AG04450 (cell line): ENCODE measurements around the gene HNRNPH2. TPM values are rescaled to one million over a fixed set of nuclear protein-coding genes. Genes with fewer than 3 reads are reported as not detected.

ENCODE experiments used
- CTCF ChIA-PET: fragments of 300-600, 350-600 bp; formaldehyde crosslinking; extraction: SDS; loops from one replicate; lab custom pipeline; 2022; ENCODE audit warnings: antibody characterized with exemption, inconsistent platforms; lab: Charles Lee
- POLR2A ChIA-PET: fragments of 350-600 bp; formaldehyde crosslinking; extraction: SDS; loops from one replicate; lab custom pipeline; 2021; ENCODE audit warnings: antibody characterized with exemption, inconsistent platforms; lab: Yijun Ruan, JAX
- DNase-seq: peaks from one replicate; pipeline ENCODE4 v3.0.0-alpha.2; 2011; ENCODE audit warnings: low read depth, low spot score
- H3K27ac ChIP-seq: one replicate; pipeline ENCODE4 v1.5.1; 2012; ENCODE audit warnings: low read depth, low read length, control low read depth
- H3K27me3 ChIP-seq: one replicate; pipeline ENCODE4 v1.6.0; 2012; ENCODE audit warnings: low read length; ENCODE audit not compliant: control insufficient read depth, insufficient read depth
- H3K4me3 ChIP-seq: 2 replicates; pipeline ENCODE4 v1.5.1; 2011; ENCODE audit warnings: mild to moderate bottlenecking, low read depth, low read length, control low read depth
- H3K9me3 ChIP-seq: 2 replicates; pipeline ENCODE4 v1.5.1; 2012; ENCODE audit warnings: low read length; ENCODE audit not compliant: control insufficient read depth, insufficient read depth
- CTCF ChIP-seq: IDR thresholded peaks from 2 replicates; pipeline ENCODE4 v1.5.1; 2011; ENCODE audit warnings: low read depth, low read length, control low read depth, inconsistent platforms
- polyA plus RNA-seq: library from polyadenylated mRNA; depleted of rRNA; stranded (reverse); fragments of >200 nt; gene quantifications from 2 replicates; pipeline ENCODE4 v1.2.3, GENCODE V29; 2011

HNRNPH2 gene
- polyA plus RNA-seq, 1 experiment: 64.8 TPM

DNA sequence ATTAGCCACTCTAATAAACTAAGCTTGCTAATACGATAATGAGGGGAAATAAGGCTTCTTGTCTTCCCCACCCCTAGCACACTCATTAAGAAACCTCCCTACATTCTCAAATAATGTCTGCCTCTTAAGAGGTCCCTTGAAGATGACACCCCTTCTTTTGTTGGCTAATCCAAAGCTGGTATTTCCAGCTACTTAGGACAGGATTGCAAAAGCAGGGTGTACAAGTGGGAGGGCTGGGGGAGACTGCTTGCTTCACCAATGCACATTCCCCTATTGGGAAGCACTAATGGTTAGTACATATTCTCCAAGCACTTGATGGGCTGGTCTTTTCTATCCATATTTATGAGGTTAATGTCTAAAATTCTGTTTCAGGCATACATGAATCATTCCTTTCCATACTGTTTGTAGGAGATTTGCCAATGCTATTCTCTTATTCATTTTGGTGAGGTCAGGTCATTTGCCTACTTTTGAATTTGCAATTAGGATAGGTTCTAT lies 42.7 kb upstream of the HNRNPH2 start:
- no peak for DNase-seq
- CTCF ChIA-PET: no interaction called here
- POLR2A ChIA-PET: no interaction called here

DNA sequence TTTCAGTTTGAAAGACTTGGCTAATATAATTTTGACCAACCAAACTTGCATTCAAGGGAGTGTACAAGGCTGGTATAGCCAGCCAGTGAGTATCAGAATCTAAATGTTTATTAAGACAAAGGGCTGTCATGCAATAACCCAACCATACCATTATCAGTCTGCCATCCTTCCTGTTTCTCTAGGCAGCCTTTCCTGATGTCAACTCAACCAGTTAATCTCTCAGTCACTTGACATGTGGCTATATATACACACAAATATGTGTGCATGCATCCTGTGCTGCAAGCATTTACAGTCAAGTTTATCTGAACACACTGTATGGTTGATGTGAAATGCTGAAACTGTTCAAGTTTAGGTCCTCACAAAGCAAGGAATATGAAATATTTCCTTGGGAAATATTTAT lies 39.2 kb upstream of the HNRNPH2 start:
- POLR2A ChIA-PET: interaction anchor here (1.6 kb wide), 1 partner anchor 22 kb away, joined by 4 read pairs; the partner anchor contains the start of gene RPL36A

More for the DNA sequence above, 42.7 kb upstream of the HNRNPH2 start:
- H3K27me3 ChIP-seq: peaks cover 2% of the 10 kb centered on the region
- H3K9me3 ChIP-seq: no peaks in the 10 kb centered on the region
- TF ChIP-seq CTCF: no peak
- no peak overlapping the region for H3K27ac ChIP-seq
- H3K4me3 ChIP-seq: no peak overlapping the region

DNA sequence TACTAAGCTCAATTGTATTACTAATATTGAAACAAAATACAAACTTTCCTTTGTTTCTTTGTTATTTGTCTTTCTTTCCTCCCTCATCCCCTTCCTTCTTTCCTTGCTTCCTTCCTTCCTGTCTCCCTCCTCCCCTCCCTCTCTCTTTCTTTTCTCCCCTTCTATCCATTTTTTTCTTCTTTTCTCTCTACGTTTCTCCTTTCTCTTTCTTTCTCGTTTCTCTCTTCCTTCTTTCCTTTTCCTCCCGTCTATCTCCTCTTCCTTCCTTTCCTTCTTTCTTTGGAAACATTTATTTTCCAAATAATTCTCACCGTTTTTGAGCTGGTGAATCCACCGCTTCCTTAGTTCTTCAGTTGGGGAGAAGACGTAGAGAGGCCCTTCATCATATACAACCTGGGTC lies 38.3 kb upstream of the HNRNPH2 start:
- no peak for TF ChIP-seq CTCF
- no peak for DNase-seq
- ChIA-PET POLR2A (no interaction called here), CTCF (interaction anchor here (0.6 to 0.7 kb wide), 2 partner anchors 21 to 272 kb away, joined by 3 to 4 read pairs; partner anchors contain the start of gene CENPI)
- Histone ChIP-seq H3K4me3 (no peak overlapping the region), H3K9me3 (no peaks in the 10 kb centered on the region), H3K27me3 (peaks cover 6% of the 10 kb centered on the region), H3K27ac (no peak overlapping the region)

More for the DNA sequence above, 39.2 kb upstream of the HNRNPH2 start:
- no peaks in the 10 kb centered on the region for H3K9me3 ChIP-seq
- CTCF ChIA-PET: interaction anchor here (1.8 kb wide), 1 partner anchor 22 kb away, joined by 5 read pairs; the partner anchor contains the start of gene RPL36A
- TF ChIP-seq CTCF: no peak
- H3K4me3 ChIP-seq: no peak overlapping the region
- H3K27ac ChIP-seq: no peak overlapping the region
- DNase-seq: no peak
- H3K27me3 ChIP-seq: peaks cover 6% of the 10 kb centered on the region

- H3K9me3 ChIP-seq: no peaks in the 10 kb centered on the region
- no peak for DNase-seq
- no peak overlapping the region for H3K4me3 ChIP-seq
- TF ChIP-seq CTCF: no peak
- peaks cover 6% of the 10 kb centered on the region for H3K27me3 ChIP-seq
- POLR2A ChIA-PET: no interaction called here
- CTCF ChIA-PET: no interaction called here
- H3K27ac ChIP-seq: no peak overlapping the region
These were observed 37.0 kb upstream of the HNRNPH2 start for GRCh38 chrX:101370888-101371504.

DNA sequence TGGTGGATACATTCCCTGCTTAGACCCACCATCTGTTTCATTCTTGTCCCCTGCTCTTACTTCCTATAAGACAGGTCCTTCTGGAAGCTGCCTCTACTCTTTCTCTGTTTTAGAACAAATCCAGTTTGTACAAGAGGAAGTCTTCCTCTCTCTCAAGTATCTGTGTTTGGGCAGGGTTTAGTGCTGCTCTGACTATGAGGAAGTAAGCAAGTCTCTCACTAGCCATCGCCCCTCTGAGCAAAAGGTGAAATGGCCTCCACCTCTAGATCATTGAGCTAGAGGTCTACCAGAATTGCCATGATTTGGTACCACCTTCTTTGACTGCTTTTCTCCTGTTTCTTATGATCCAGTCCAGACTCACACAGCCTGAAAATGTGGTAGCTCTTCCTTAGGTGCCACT lies 30.5 kb upstream of the HNRNPH2 start:
- POLR2A ChIA-PET: no interaction called here
- no peak for DNase-seq
- H3K27ac ChIP-seq: no peak overlapping the region
- H3K9me3 ChIP-seq: no peaks in the 10 kb centered on the region
- CTCF ChIA-PET: interaction anchor here (1.7 kb wide), 1 partner anchor 13 kb away, joined by 8 read pairs; the partner anchor contains the start of gene RPL36A
- H3K4me3 ChIP-seq: no peak overlapping the region
- no peak for TF ChIP-seq CTCF
- no peaks in the 10 kb centered on the region for H3K27me3 ChIP-seq
